GM23338 (cell line): ENCODE data around the gene TOM1L2.

ENCODE experiments used
- CREB1 ChIP-seq: fragments of 250-450 bp; sonication (Bioruptor Pico); IDR thresholded peaks from 2 replicates; pipeline ENCODE4 v1.5.0; 2020; ENCODE audit warnings: low read depth, mild to moderate bottlenecking, moderate library complexity
- CTCF ChIP-seq, 2 experiments: fragments of 200-600 bp in 1 of 2; sonication (generic) in 1 of 2; conservative IDR thresholded peaks; 2 replicates each; pipeline versions ENCODE4 v1.5.1 to v1.6.1; 2016 to 2017; ENCODE audit warnings: antibody characterized with exemption in 2 of 2, low read depth in 2 of 2, mild to moderate bottlenecking in 2 of 2, moderate library complexity in 1 of 2
- EZH2 ChIP-seq: fragments of 200-600 bp; sonication (generic); IDR thresholded peaks from one replicate; pipeline ENCODE4 v1.8.0; 2017; ENCODE audit warnings: antibody characterized with exemption, mild to moderate bottlenecking, low read depth; ENCODE audit not compliant: unreplicated experiment
- EZH2phosphoT487 ChIP-seq: fragments of 200-600 bp; sonication (generic); IDR thresholded peaks from one replicate; pipeline ENCODE4 v1.8.1; 2018; ENCODE audit warnings: antibody characterized with exemption; ENCODE audit not compliant: unreplicated experiment
- NANOG ChIP-seq: IDR thresholded peaks from 2 replicates; pipeline ENCODE4 v1.6.1; 2016; ENCODE audit warnings: antibody characterized with exemption, borderline replicate concordance
- POLR2AphosphoS5 ChIP-seq: IDR thresholded peaks from 2 replicates; pipeline ENCODE4 v1.6.1; 2016; ENCODE audit warnings: antibody characterized with exemption, low read depth
- ZNF331 ChIP-seq: fragments of 250-450 bp; sonication (Bioruptor Pico); IDR thresholded peaks from 2 replicates; pipeline ENCODE4 v1.5.0; 2020; ENCODE audit warnings: low read depth, mild to moderate bottlenecking, moderate library complexity
- ZNF462 ChIP-seq: fragments of 250-450 bp; sonication (Bioruptor Pico); IDR thresholded peaks from 2 replicates; pipeline ENCODE4 v1.5.0; 2020; ENCODE audit warnings: mild to moderate bottlenecking, moderate library complexity
- TF ChIP-seq, protein P1 (sequence below): IDR thresholded peaks from one replicate; pipeline ENCODE4 v1.6.1; 2018; ENCODE audit warnings: antibody characterized with exemption; ENCODE audit not compliant: unreplicated experiment
- TF ChIP-seq, protein P2 (sequence below): IDR thresholded peaks from 2 replicates; pipeline ENCODE4 v1.6.1; 2016; ENCODE audit warnings: antibody characterized with exemption

GRCh38 chr17:17840751-17841591, 131.2 kb downstream of the TOM1L2 start:
- TF ChIP-seq CTCF (conservative IDR thresholded peaks at IDR 0.05; ENCODE audit: low read depth in 2 of 2) (no peak), POLR2AphosphoS5 (no peak; the same call in 1 of the 2 replicates), EZH2 (no peak), EZH2phosphoT487 (no peak), CREB1 (no peak), ZNF462 (no peak), ZNF331 (CRISPR knock-in tag) (no peak), NANOG (no peak)
- TF ChIP-seq, protein P1, sequence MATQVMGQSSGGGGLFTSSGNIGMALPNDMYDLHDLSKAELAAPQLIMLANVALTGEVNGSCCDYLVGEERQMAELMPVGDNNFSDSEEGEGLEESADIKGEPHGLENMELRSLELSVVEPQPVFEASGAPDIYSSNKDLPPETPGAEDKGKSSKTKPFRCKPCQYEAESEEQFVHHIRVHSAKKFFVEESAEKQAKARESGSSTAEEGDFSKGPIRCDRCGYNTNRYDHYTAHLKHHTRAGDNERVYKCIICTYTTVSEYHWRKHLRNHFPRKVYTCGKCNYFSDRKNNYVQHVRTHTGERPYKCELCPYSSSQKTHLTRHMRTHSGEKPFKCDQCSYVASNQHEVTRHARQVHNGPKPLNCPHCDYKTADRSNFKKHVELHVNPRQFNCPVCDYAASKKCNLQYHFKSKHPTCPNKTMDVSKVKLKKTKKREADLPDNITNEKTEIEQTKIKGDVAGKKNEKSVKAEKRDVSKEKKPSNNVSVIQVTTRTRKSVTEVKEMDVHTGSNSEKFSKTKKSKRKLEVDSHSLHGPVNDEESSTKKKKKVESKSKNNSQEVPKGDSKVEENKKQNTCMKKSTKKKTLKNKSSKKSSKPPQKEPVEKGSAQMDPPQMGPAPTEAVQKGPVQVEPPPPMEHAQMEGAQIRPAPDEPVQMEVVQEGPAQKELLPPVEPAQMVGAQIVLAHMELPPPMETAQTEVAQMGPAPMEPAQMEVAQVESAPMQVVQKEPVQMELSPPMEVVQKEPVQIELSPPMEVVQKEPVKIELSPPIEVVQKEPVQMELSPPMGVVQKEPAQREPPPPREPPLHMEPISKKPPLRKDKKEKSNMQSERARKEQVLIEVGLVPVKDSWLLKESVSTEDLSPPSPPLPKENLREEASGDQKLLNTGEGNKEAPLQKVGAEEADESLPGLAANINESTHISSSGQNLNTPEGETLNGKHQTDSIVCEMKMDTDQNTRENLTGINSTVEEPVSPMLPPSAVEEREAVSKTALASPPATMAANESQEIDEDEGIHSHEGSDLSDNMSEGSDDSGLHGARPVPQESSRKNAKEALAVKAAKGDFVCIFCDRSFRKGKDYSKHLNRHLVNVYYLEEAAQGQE = no peak
- TF ChIP-seq, protein P2, sequence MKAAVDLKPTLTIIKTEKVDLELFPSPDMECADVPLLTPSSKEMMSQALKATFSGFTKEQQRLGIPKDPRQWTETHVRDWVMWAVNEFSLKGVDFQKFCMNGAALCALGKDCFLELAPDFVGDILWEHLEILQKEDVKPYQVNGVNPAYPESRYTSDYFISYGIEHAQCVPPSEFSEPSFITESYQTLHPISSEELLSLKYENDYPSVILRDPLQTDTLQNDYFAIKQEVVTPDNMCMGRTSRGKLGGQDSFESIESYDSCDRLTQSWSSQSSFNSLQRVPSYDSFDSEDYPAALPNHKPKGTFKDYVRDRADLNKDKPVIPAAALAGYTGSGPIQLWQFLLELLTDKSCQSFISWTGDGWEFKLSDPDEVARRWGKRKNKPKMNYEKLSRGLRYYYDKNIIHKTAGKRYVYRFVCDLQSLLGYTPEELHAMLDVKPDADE = no peak
